ENCODE measurements around the gene AUTS2. TPM values are rescaled to one million over a fixed set of nuclear protein-coding genes. Genes with fewer than 3 reads are reported as not detected.

The AUTS2 gene
- total RNA-seq, 1 experiment from 2014 or later: 50.0 TPM

- TF ChIP-seq E2F4 (CRISPR knock-in tag; IDR thresholded peaks at IDR 0.05; ENCODE audit: borderline replicate concordance, low read depth) (no peak), JUN (CRISPR knock-in tag; IDR thresholded peaks at IDR 0.05) (no peak), ERG (CRISPR knock-in tag; IDR thresholded peaks at IDR 0.05) (no peak), ZNF263 (CRISPR knock-in tag; IDR thresholded peaks at IDR 0.05; ENCODE audit: low read depth) (no peak), ZNF512 (CRISPR knock-in tag; IDR thresholded peaks at IDR 0.05; ENCODE audit: borderline replicate concordance) (no peak), FOXP1 (CRISPR knock-in tag; IDR thresholded peaks at IDR 0.05; ENCODE audit: borderline replicate concordance) (no peak)
- TF ChIP-seq, protein P1, sequence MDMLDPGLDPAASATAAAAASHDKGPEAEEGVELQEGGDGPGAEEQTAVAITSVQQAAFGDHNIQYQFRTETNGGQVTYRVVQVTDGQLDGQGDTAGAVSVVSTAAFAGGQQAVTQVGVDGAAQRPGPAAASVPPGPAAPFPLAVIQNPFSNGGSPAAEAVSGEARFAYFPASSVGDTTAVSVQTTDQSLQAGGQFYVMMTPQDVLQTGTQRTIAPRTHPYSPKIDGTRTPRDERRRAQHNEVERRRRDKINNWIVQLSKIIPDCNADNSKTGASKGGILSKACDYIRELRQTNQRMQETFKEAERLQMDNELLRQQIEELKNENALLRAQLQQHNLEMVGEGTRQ (CRISPR knock-in tag; IDR thresholded peaks at IDR 0.05): no peak
- TF ChIP-seq, protein P2, sequence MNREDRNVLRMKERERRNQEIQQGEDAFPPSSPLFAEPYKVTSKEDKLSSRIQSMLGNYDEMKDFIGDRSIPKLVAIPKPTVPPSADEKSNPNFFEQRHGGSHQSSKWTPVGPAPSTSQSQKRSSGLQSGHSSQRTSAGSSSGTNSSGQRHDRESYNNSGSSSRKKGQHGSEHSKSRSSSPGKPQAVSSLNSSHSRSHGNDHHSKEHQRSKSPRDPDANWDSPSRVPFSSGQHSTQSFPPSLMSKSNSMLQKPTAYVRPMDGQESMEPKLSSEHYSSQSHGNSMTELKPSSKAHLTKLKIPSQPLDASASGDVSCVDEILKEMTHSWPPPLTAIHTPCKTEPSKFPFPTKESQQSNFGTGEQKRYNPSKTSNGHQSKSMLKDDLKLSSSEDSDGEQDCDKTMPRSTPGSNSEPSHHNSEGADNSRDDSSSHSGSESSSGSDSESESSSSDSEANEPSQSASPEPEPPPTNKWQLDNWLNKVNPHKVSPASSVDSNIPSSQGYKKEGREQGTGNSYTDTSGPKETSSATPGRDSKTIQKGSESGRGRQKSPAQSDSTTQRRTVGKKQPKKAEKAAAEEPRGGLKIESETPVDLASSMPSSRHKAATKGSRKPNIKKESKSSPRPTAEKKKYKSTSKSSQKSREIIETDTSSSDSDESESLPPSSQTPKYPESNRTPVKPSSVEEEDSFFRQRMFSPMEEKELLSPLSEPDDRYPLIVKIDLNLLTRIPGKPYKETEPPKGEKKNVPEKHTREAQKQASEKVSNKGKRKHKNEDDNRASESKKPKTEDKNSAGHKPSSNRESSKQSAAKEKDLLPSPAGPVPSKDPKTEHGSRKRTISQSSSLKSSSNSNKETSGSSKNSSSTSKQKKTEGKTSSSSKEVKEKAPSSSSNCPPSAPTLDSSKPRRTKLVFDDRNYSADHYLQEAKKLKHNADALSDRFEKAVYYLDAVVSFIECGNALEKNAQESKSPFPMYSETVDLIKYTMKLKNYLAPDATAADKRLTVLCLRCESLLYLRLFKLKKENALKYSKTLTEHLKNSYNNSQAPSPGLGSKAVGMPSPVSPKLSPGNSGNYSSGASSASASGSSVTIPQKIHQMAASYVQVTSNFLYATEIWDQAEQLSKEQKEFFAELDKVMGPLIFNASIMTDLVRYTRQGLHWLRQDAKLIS (CRISPR knock-in tag; IDR thresholded peaks at IDR 0.05; ENCODE audit: borderline replicate concordance): no peak
Observed at GRCh38 chr7:69811476-69812308, 213.4 kb downstream of the AUTS2 start (continued).

GRCh38 chr7:69812756-69813155, 214.5 kb downstream of the AUTS2 start:
- POLR2A ChIA-PET: no interaction called here
- Mint-ChIP-seq H3K36me3 (no peaks in the 10 kb centered on the region), H3K4me1 (peaks cover 25% of the 10 kb centered on the region), H3K4me3 (no peak overlapping the region), H3K27me3 (ENCODE audit: low read depth) (no peaks in the 10 kb centered on the region; the same call in 1 of the 2 replicates), H3K27ac (no peak overlapping the region), H3K9me3 (no peaks in the 10 kb centered on the region)
- TF ChIP-seq TEAD4 (CRISPR knock-in tag; IDR thresholded peaks at IDR 0.05) (no peak), MYBL2 (CRISPR knock-in tag; IDR thresholded peaks at IDR 0.05) (no peak), ZNF263 (CRISPR knock-in tag; IDR thresholded peaks at IDR 0.05; ENCODE audit: low read depth) (no peak), NFYB (CRISPR knock-in tag; conservative IDR thresholded peaks at IDR 0.05; ENCODE audit: low read depth) (no peak), ZBTB43 (CRISPR knock-in tag; IDR thresholded peaks at IDR 0.05) (no peak), NR2C2 (CRISPR knock-in tag; IDR thresholded peaks at IDR 0.05) (no peak), PRRX2 (CRISPR knock-in tag; IDR thresholded peaks at IDR 0.05) (no peak), ZNF317 (CRISPR knock-in tag; IDR thresholded peaks at IDR 0.05; ENCODE audit: borderline replicate concordance, low read depth) (no peak), ATF2 (CRISPR knock-in tag; IDR thresholded peaks at IDR 0.05; ENCODE audit: borderline replicate concordance, low read depth) (no peak), ZNF396 (CRISPR knock-in tag; IDR thresholded peaks at IDR 0.05; ENCODE audit: borderline replicate concordance) (no peak), SMAD4 (CRISPR knock-in tag; IDR thresholded peaks at IDR 0.05) (no peak), E2F4 (CRISPR knock-in tag; IDR thresholded peaks at IDR 0.05; ENCODE audit: borderline replicate concordance, low read depth) (no peak), FOXP1 (CRISPR knock-in tag; IDR thresholded peaks at IDR 0.05; ENCODE audit: borderline replicate concordance) (no peak), CREB1 (CRISPR knock-in tag; IDR thresholded peaks at IDR 0.05) (no peak), ATF1 (CRISPR knock-in tag; IDR thresholded peaks at IDR 0.05) (no peak)
- no peak for DNase-seq (ENCODE audit: low spot score)
- CTCF ChIA-PET: no interaction called here
- no peak for ATAC-seq
